NT2/D1 (cell line): ENCODE data around the gene PLCL1.
"Not testable (repeated sequence)": the region's sequence is repeated elsewhere in the genome, so short reads cannot be mapped to it uniquely, and the experiment has no call there.

ENCODE experiments used
- YY1 ChIP-seq: IDR thresholded peaks from 2 replicates; pipeline ENCODE4 v1.6.1; 2011; ENCODE audit not compliant: insufficient read length, insufficient read depth
- ZNF274 ChIP-seq: IDR thresholded peaks from 2 replicates; pipeline ENCODE4 v1.6.1; 2011; ENCODE audit warnings: mild to moderate bottlenecking, low read depth, low read length

DNA sequence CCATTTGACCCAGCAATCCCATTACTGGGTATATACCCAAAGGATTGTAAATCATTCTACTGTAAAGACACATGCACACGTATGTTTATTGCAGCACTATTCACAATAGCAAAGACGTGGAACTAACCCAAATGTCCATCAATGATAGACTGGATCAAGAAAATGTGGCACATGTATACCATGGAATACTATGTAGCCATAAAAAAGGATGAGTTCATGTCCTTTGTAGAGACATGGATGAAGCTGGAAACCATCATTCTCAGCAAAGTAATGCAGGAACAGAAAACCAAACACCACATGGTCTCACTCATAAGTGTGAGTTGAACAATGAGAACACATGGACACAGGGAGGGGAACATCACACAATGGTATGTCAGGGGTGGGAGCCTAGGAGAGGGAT lies 30.4 kb downstream of the PLCL1 start:
- not testable (repeated sequence) for TF ChIP-seq YY1, ZNF274
